SK-N-SH (cell line): Measurements from ENCODE around the gene TOMM70. TPM values are rescaled to one million over a fixed set of nuclear protein-coding genes. Genes with fewer than 3 reads are reported as not detected.

Experiments
- CTCF ChIA-PET: fragments of 300-600, 350-600 bp; formaldehyde crosslinking; extraction: SDS; loops from one replicate; lab custom pipeline; 2021; lab: Yijun Ruan, JAX
- POLR2A ChIA-PET: fragments of 350-600 bp; sonication (Branson Sonifier 250); formaldehyde crosslinking; extraction: SDS; loops from one replicate; lab custom pipeline; 2020; ENCODE audit warnings: antibody characterized with exemption, inconsistent platforms; lab: Yijun Ruan, JAX
- DNase-seq: peaks from one replicate; pipeline ENCODE4 v3.0.0; 2012
- H2AFZ ChIP-seq: fragments of 200-600 bp; sonication (generic); 2 replicates; pipeline ENCODE4 v1.8.1; 2016; ENCODE audit warnings: antibody characterized with exemption, mild to moderate bottlenecking, low read depth
- H3F3A ChIP-seq: fragments of 200-600 bp; sonication (generic); replicated peaks from 2 replicates; pipeline ENCODE3; 2016; ENCODE audit warnings: antibody characterized with exemption, mild to moderate bottlenecking; ENCODE audit not compliant: insufficient read depth
- H3K27ac ChIP-seq, 2 experiments: fragments of 200-500 bp in 1 of 2; fragments of 200-600 bp in 1 of 2; sonication (Bioruptor generic) in 1 of 2; sonication (generic), shearing (Covaris generic) in 1 of 2; 2 replicates each; pipeline versions ENCODE4 v1.5.1 to v1.6.1; 2014 to 2016; ENCODE audit warnings: low read depth in 2 of 2, inconsistent platforms in 1 of 2, low read length in 1 of 2, mild to moderate bottlenecking in 1 of 2, mixed read lengths in 1 of 2
- H3K27me3 ChIP-seq: fragments of 200-600 bp; sonication (generic), shearing (Covaris generic); 2 replicates; pipeline ENCODE4 v1.6.1; 2016; ENCODE audit warnings: mixed run types; ENCODE audit not compliant: insufficient read depth
- H3K36me3 ChIP-seq, 2 experiments: fragments of 200-500 bp in 1 of 2; fragments of 200-600 bp in 1 of 2; sonication (Bioruptor generic) in 1 of 2; sonication (generic) in 1 of 2; replicated peaks in 1 of 2; 2 replicates each; pipeline versions ENCODE3 to v1.5.1; 2014 to 2016; ENCODE audit warnings: low read length in 1 of 2, mild to moderate bottlenecking in 1 of 2; ENCODE audit not compliant: insufficient read depth in 2 of 2, control insufficient read depth in 1 of 2
- H3K4me1 ChIP-seq, 2 experiments: fragments of 200-500 bp in 1 of 2; fragments of 200-600 bp in 1 of 2; sonication (Bioruptor generic) in 1 of 2; sonication (generic), shearing (Covaris generic) in 1 of 2; 2 replicates each; pipeline versions ENCODE4 v1.5.1 to v1.6.1; 2014 to 2016; ENCODE audit warnings: low read depth in 1 of 2, low read length in 1 of 2, mixed run types in 1 of 2; ENCODE audit not compliant: insufficient read depth in 2 of 2, control insufficient read depth in 1 of 2
- H3K4me2 ChIP-seq: fragments of 200-600 bp; sonication (generic), shearing (Covaris generic); 2 replicates; pipeline ENCODE4 v1.6.1; 2017; ENCODE audit warnings: mixed run types
- H3K4me3 ChIP-seq, 2 experiments: fragments of 200-500 bp in 1 of 2; fragments of 200-600 bp in 1 of 2; sonication (Bioruptor generic) in 1 of 2; sonication (generic), shearing (Covaris generic) in 1 of 2; 2 replicates each; pipeline versions ENCODE4 v1.5.1 to v1.8.1; 2014 to 2016; ENCODE audit warnings: low read depth in 2 of 2, inconsistent platforms in 1 of 2, low read length in 1 of 2, mild to moderate bottlenecking in 1 of 2, mixed read lengths in 1 of 2, moderate library complexity in 1 of 2
- H3K79me2 ChIP-seq: fragments of 200-600 bp; sonication (generic); 2 replicates; pipeline ENCODE4 v1.8.1; 2017; ENCODE audit warnings: mild to moderate bottlenecking; ENCODE audit not compliant: insufficient read depth
- H3K9ac ChIP-seq: fragments of 200-600 bp; sonication (generic); 2 replicates; pipeline ENCODE4 v1.6.1; 2017; ENCODE audit warnings: mixed run types
- H3K9me2 ChIP-seq: fragments of 200-600 bp; sonication (generic); 2 replicates; pipeline ENCODE4 v1.6.1; 2017; ENCODE audit warnings: mixed run types
- H3K9me3 ChIP-seq: fragments of 200-600 bp; sonication (generic); 2 replicates; pipeline ENCODE4 v1.6.1; 2017; ENCODE audit warnings: mixed run types, mild to moderate bottlenecking, moderate library complexity
- H4K20me1 ChIP-seq: fragments of 200-600 bp; sonication (generic); 2 replicates; pipeline ENCODE4 v1.6.1; 2017; ENCODE audit warnings: mild to moderate bottlenecking, mixed run types; ENCODE audit not compliant: insufficient read depth
- CHD2 ChIP-seq: fragments of 150-350 bp; IDR thresholded peaks from 2 replicates; pipeline ENCODE4 v1.6.1; 2018; ENCODE audit warnings: low read length; ENCODE audit not compliant: partially characterized antibody
- ELF1 ChIP-seq: IDR thresholded peaks from 2 replicates; pipeline ENCODE4 v1.4.0; 2012
- EP300 ChIP-seq, 2 experiments: IDR thresholded peaks; 2 replicates each; pipeline versions ENCODE4 v1.4.0 to v1.6.1; 2012; ENCODE audit warnings: borderline replicate concordance in 1 of 2, low read depth in 1 of 2, low read length in 1 of 2
- EZH2phosphoT487 ChIP-seq: fragments of 200-600 bp; sonication (generic); IDR thresholded peaks from 2 replicates; pipeline ENCODE4 v1.6.1; 2017; ENCODE audit warnings: low read depth, mixed run types, mild to moderate bottlenecking, antibody characterized with exemption, moderate library complexity, borderline replicate concordance
- MXI1 ChIP-seq: IDR thresholded peaks from 2 replicates; pipeline ENCODE4 v1.6.1; 2012; ENCODE audit warnings: mild to moderate bottlenecking, low read depth, low read length, improper control_type of control experiment
- RCOR1 ChIP-seq: fragments of 150-350 bp; IDR thresholded peaks from 2 replicates; pipeline ENCODE4 v1.6.1; 2017; ENCODE audit warnings: antibody characterized with exemption, low read length
- REST ChIP-seq: IDR thresholded peaks from 2 replicates; pipeline ENCODE4 v1.6.1; 2012; ENCODE audit warnings: mild to moderate bottlenecking, low read depth, low read length, moderate library complexity
- RXRA ChIP-seq: IDR thresholded peaks from 2 replicates; pipeline ENCODE4 v1.4.0; 2012; ENCODE audit warnings: low read depth, mild to moderate bottlenecking, borderline replicate concordance
- SMC3 ChIP-seq: IDR thresholded peaks from 2 replicates; pipeline ENCODE4 v1.6.1; 2012; ENCODE audit warnings: low read depth, low read length, improper control_type of control experiment
- TEAD4 ChIP-seq: IDR thresholded peaks from 2 replicates; pipeline ENCODE4 v1.4.0; 2012; ENCODE audit warnings: mild to moderate bottlenecking, borderline replicate concordance; ENCODE audit not compliant: insufficient read depth
- ZBTB33 ChIP-seq: IDR thresholded peaks from 2 replicates; pipeline ENCODE4 v1.4.0; 2012; ENCODE audit warnings: low read depth, borderline replicate concordance
- polyA plus RNA-seq, 3 experiments: library from polyadenylated mRNA; depleted of rRNA; stranded (reverse); fragments of >200 nt; gene quantifications; 2 replicates each; pipeline ENCODE4 v1.2.3, GENCODE V29; 2012
- TF ChIP-seq, protein P1 (sequence below): IDR thresholded peaks from 2 replicates; pipeline ENCODE4 v1.4.0; 2012; ENCODE audit warnings: low read depth, borderline replicate concordance

The TOMM70 gene
- polyA plus RNA-seq, 1 of the 3 experiments (the other 2 are of a cell fraction), result 17.4 TPM

- no peak overlapping the region for H3K4me3 ChIP-seq
- no peaks in the 10 kb centered on the region for H3F3A ChIP-seq
- peaks cover 13% of the 10 kb centered on the region; the same call in 1 of the 2 replicates for H3K79me2 ChIP-seq
- peaks cover 0 to 2% of the 10 kb centered on the region in 2 experiments for H3K36me3 ChIP-seq
- DNase-seq, result no peak
- H3K9ac ChIP-seq, result no peak overlapping the region
- H3K27ac ChIP-seq, result no peak overlapping the region
- H3K9me3 ChIP-seq, result no peaks in the 10 kb centered on the region
- H2AFZ ChIP-seq, result no peak overlapping the region
- no peaks in the 10 kb centered on the region for H3K9me2 ChIP-seq
- H3K27me3 ChIP-seq, result no peaks in the 10 kb centered on the region
- CTCF ChIA-PET, result interaction anchor here (0.9 to 3.5 kb wide), 3 partner anchors 10 to 193 kb away, joined by 3 to 18 read pairs (median 3); no protein-coding TSS in a partner anchor
- H3K4me2 ChIP-seq, result no peak overlapping the region
- H3K4me1 ChIP-seq, result peaks cover 0 to 11% of the 10 kb centered on the region in 2 experiments; a peak in 1 of 4 replicates
- TF ChIP-seq RCOR1, result no peak
- no peak for TF ChIP-seq CHD2
- TF ChIP-seq SMC3, result no peak
- TF ChIP-seq RXRA, result no peak
- no peak for TF ChIP-seq ZBTB33
- TF ChIP-seq, protein P1, sequence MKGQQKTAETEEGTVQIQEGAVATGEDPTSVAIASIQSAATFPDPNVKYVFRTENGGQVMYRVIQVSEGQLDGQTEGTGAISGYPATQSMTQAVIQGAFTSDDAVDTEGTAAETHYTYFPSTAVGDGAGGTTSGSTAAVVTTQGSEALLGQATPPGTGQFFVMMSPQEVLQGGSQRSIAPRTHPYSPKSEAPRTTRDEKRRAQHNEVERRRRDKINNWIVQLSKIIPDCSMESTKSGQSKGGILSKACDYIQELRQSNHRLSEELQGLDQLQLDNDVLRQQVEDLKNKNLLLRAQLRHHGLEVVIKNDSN, result no peak
- no peak for TF ChIP-seq ELF1
- TF ChIP-seq EP300 (IDR thresholded peaks at IDR 0.05; ENCODE audit: borderline replicate concordance in 1 of 2, low read depth in 1 of 2, low read length in 1 of 2), result no peak
- no peak for TF ChIP-seq EZH2phosphoT487
- no peak for TF ChIP-seq REST
- TF ChIP-seq MXI1, result no peak
- no peak for TF ChIP-seq TEAD4
- H4K20me1 ChIP-seq, result no peaks in the 10 kb centered on the region
- POLR2A ChIA-PET, result no interaction called here
Measured at GRCh38 chr3:100333051-100333450, 67.8 kb downstream of the TOMM70 start.
